WTC11 (cell line): ENCODE measurements around the gene ADAM17.

ENCODE experiments used
- ATF3 ChIP-seq: sonication (generic); formaldehyde crosslinking; conservative IDR thresholded peaks from 2 replicates; pipeline ENCODE4 v1.8.1; 2022; ENCODE audit warnings: mild to moderate bottlenecking, missing genetic modification reagents
- CTCF ChIP-seq: fragments of 200-600 bp; IDR thresholded peaks from 2 replicates; pipeline ENCODE4 v1.8.0; 2022; ENCODE audit warnings: antibody characterized with exemption
- FOXJ3 ChIP-seq: sonication (generic); formaldehyde crosslinking; IDR thresholded peaks from 2 replicates; pipeline ENCODE4 v1.9.0; 2021; ENCODE audit warnings: missing genetic modification reagents, mild to moderate bottlenecking, borderline replicate concordance
- NFE2L1 ChIP-seq: sonication (generic); formaldehyde crosslinking; IDR thresholded peaks from 2 replicates; pipeline ENCODE4 v1.8.1; 2023; ENCODE audit warnings: missing genetic modification reagents
- NR3C1 ChIP-seq: sonication (generic); formaldehyde crosslinking; conservative IDR thresholded peaks from 2 replicates; pipeline ENCODE4 v1.8.1; 2023; ENCODE audit warnings: low read depth, mild to moderate bottlenecking, missing genetic modification reagents
- STAT6 ChIP-seq: sonication (generic); formaldehyde crosslinking; conservative IDR thresholded peaks from 2 replicates; pipeline ENCODE4 v1.8.1; 2023; ENCODE audit warnings: mild to moderate bottlenecking, low read depth, missing genetic modification reagents, moderate library complexity
- TEAD4 ChIP-seq: sonication (generic); formaldehyde crosslinking; IDR thresholded peaks from 2 replicates; pipeline ENCODE4 v1.8.0; 2022; ENCODE audit warnings: mild to moderate bottlenecking, missing genetic modification reagents
- ZNF671 ChIP-seq: fragments of 250-450 bp; sonication (Bioruptor Pico); IDR thresholded peaks from 2 replicates; pipeline ENCODE4 v1.8.0; 2021; ENCODE audit warnings: mild to moderate bottlenecking
- TF ChIP-seq, protein P1 (sequence below): sonication (generic); formaldehyde crosslinking; IDR thresholded peaks from 2 replicates; pipeline ENCODE4 v1.8.0; 2022; ENCODE audit warnings: mild to moderate bottlenecking, missing genetic modification reagents

GRCh38 chr2:9592699-9593098 lies 37.1 kb upstream of the ADAM17 start:
- TF ChIP-seq NR3C1: no peak
- no peak for TF ChIP-seq CTCF
- no peak for TF ChIP-seq FOXJ3 (CRISPR knock-in tag)
- no peak for TF ChIP-seq TEAD4 (CRISPR knock-in tag)
- no peak for TF ChIP-seq ATF3 (CRISPR knock-in tag)
- TF ChIP-seq, protein P1, sequence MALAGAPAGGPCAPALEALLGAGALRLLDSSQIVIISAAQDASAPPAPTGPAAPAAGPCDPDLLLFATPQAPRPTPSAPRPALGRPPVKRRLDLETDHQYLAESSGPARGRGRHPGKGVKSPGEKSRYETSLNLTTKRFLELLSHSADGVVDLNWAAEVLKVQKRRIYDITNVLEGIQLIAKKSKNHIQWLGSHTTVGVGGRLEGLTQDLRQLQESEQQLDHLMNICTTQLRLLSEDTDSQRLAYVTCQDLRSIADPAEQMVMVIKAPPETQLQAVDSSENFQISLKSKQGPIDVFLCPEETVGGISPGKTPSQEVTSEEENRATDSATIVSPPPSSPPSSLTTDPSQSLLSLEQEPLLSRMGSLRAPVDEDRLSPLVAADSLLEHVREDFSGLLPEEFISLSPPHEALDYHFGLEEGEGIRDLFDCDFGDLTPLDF (CRISPR knock-in tag): no peak
- no peak for TF ChIP-seq ZNF671 (CRISPR knock-in tag)
- TF ChIP-seq NFE2L1 (CRISPR knock-in tag): no peak
- no peak for TF ChIP-seq STAT6 (CRISPR knock-in tag)
